K562 (cell line): ENCODE results near the gene PEX5L. TPM values are rescaled to one million over a fixed set of nuclear protein-coding genes. Genes with fewer than 3 reads are reported as not detected.

ENCODE experiments used
- ATAC-seq: fragments of 200-7000 bp; cut with Tn5 transposase; 3 replicates; pipeline ENCODE4 v1.9.1; 2020; ENCODE audit warnings: moderate library complexity
- BruUV-seq: library from RNA; stranded (reverse); fragments of 400-500 nt; replicated peaks from 2 replicates; lab custom pipeline; 2021; lab: Mats Ljungman, UMichigan
- CTCF ChIA-PET: fragments of 300-600 bp; formaldehyde crosslinking; extraction: SDS; loops from one replicate; lab custom pipeline; 2021; ENCODE audit warnings: low intra/inter-chr PET ratio; lab: Yijun Ruan, JAX
- POLR2A ChIA-PET: fragments of 300-600, 350-650 bp; sonication (Branson Sonifier 250); formaldehyde crosslinking; extraction: SDS; loops from one replicate; lab custom pipeline; 2021; ENCODE audit warnings: antibody characterized with exemption, inconsistent platforms; lab: Yijun Ruan, JAX
- DNase-seq, 4 experiments: peaks; one replicate each; pipeline versions ENCODE4 v3.0.0 to v3.0.0-alpha.2; 2011 to 2018; ENCODE audit warnings: low spot score in 3 of 4, mixed read lengths in 3 of 4; ENCODE audit errors: extremely low read depth in 1 of 4
- FAIRE-seq: peaks from 2 replicates; lab custom pipeline; 2011; peaks lifted over from hg19 to GRCh38; lab: Jason Lieb, UNC
- H2AFZ ChIP-seq: 2 replicates; pipeline ENCODE4 v1.6.0; 2011; ENCODE audit warnings: low read depth, low read length, control low read depth, inconsistent platforms
- H3K27ac ChIP-seq: fragments of 200-600 bp; 3 replicates; pipeline ENCODE4 v1.8.0; 2011; ENCODE audit warnings: low read depth, mild to moderate bottlenecking, control low read depth, inconsistent platforms, low read length, moderate library complexity, mixed read lengths; ENCODE audit errors: extremely low read depth
- H3K27me3 ChIP-seq, 2 experiments: fragments of 300-600 bp in 1 of 2; 2 replicates in 1 of 2; 3 replicates in 1 of 2; pipeline versions ENCODE4 v1.6.0 to v1.8.0; 2011; ENCODE audit warnings: inconsistent platforms in 2 of 2, low read length in 2 of 2, mild to moderate bottlenecking in 1 of 2, mixed read lengths in 1 of 2, moderate library complexity in 1 of 2; ENCODE audit not compliant: control insufficient read depth in 2 of 2, insufficient read depth in 2 of 2
- H3K36me3 ChIP-seq: fragments of 300-600 bp; 3 replicates; pipeline ENCODE4 v1.8.0; 2011; ENCODE audit warnings: mild to moderate bottlenecking, low read length, inconsistent platforms; ENCODE audit not compliant: control insufficient read depth, insufficient read depth
- H3K4me1 ChIP-seq, 2 experiments: fragments of 200-600 bp in 1 of 2; replicated peaks in 1 of 2; 2 replicates in 1 of 2; 3 replicates in 1 of 2; pipeline versions ENCODE4 v1.5.1 to v1.8.0; 2011; ENCODE audit warnings: inconsistent platforms in 2 of 2, low read length in 2 of 2, mild to moderate bottlenecking in 1 of 2, mixed read lengths in 1 of 2, moderate library complexity in 1 of 2; ENCODE audit not compliant: control insufficient read depth in 2 of 2, insufficient read depth in 2 of 2
- H3K4me2 ChIP-seq: 2 replicates; pipeline ENCODE4 v1.6.1; 2011; ENCODE audit warnings: low read length, control low read depth, inconsistent platforms, mixed read lengths; ENCODE audit not compliant: insufficient read depth
- H3K4me3 ChIP-seq: fragments of 200-600 bp; sonication (generic), shearing (Covaris generic); 2 replicates; pipeline ENCODE4 v1.5.1; 2016; ENCODE audit warnings: control low read depth, inconsistent platforms
- H3K79me2 ChIP-seq: fragments of 200-600 bp; 3 replicates; pipeline ENCODE4 v1.8.0; 2011; ENCODE audit warnings: low read length, inconsistent platforms; ENCODE audit not compliant: control insufficient read depth, insufficient read depth
- H3K9ac ChIP-seq, 2 experiments: 2 replicates each; pipeline versions ENCODE4 v1.6.0 to v1.6.1; 2011; ENCODE audit warnings: low read depth in 2 of 2, low read length in 2 of 2, control low read depth in 1 of 2, inconsistent platforms in 1 of 2, mild to moderate bottlenecking in 1 of 2, mixed read lengths in 1 of 2; ENCODE audit not compliant: insufficient read depth in 1 of 2
- H3K9me1 ChIP-seq: one replicate; pipeline ENCODE4 v1.6.0; 2011; ENCODE audit warnings: inconsistent platforms, mild to moderate bottlenecking, low read length, moderate library complexity; ENCODE audit not compliant: control insufficient read depth, insufficient read depth
- H3K9me3 ChIP-seq: replicated peaks from 2 replicates; pipeline ENCODE4 v1.5.1; 2011; ENCODE audit warnings: low read depth, low read length, inconsistent platforms; ENCODE audit not compliant: control insufficient read depth, insufficient read depth
- H4K20me1 ChIP-seq: replicated peaks from 2 replicates; pipeline ENCODE4 v1.6.1; 2011; ENCODE audit warnings: low read length, inconsistent platforms, mixed read lengths; ENCODE audit not compliant: control insufficient read depth, insufficient read depth
- ASH1L ChIP-seq: fragments of 450-650 bp; IDR thresholded peaks from 2 replicates; pipeline ENCODE4 v1.6.1; 2018; ENCODE audit warnings: borderline replicate concordance, mild to moderate bottlenecking, low read depth; ENCODE audit not compliant: partially characterized antibody
- BACH1 ChIP-seq: fragments of 200-800 bp; sonication (Bioruptor generic); IDR thresholded peaks from 2 replicates; pipeline ENCODE4 v1.6.1; 2016; ENCODE audit warnings: missing genetic modification characterization, missing compliant biosample characterization
- CSDE1 ChIP-seq, 2 experiments: fragments of 450-650 bp; IDR thresholded peaks; 2 replicates each; pipeline ENCODE4 v1.6.1; 2016; ENCODE audit warnings: mild to moderate bottlenecking in 1 of 2
- FOXA1 ChIP-seq: fragments of 450-650 bp; IDR thresholded peaks from 2 replicates; pipeline ENCODE4 v1.6.1; 2016; ENCODE audit warnings: mild to moderate bottlenecking, borderline replicate concordance
- LARP7 ChIP-seq: fragments of 450-650 bp; IDR thresholded peaks from 2 replicates; pipeline ENCODE4 v1.6.1; 2016
- LCOR ChIP-seq: sonication (generic); formaldehyde crosslinking; IDR thresholded peaks from 2 replicates; pipeline ENCODE4 v1.8.0; 2022; ENCODE audit warnings: mild to moderate bottlenecking, missing genetic modification reagents
- SAFB ChIP-seq: fragments of 200-400 bp; formaldehyde crosslinking; IDR thresholded peaks from 2 replicates; pipeline ENCODE4 v1.6.1; 2017; ENCODE audit warnings: low read depth, low read length, borderline replicate concordance
- SIRT6 ChIP-seq: IDR thresholded peaks from one replicate; pipeline ENCODE4 v1.6.1; 2012; ENCODE audit warnings: low read depth, mild to moderate bottlenecking, control low read depth, inconsistent platforms, low read length, moderate library complexity
- TFAM ChIP-seq: fragments of 250-450 bp; sonication (Bioruptor Pico); conservative IDR thresholded peaks from 2 replicates; pipeline ENCODE4 v1.5.0; 2021; ENCODE audit warnings: mild to moderate bottlenecking, moderate library complexity
- THAP12 ChIP-seq: fragments of 250-450 bp; sonication (Bioruptor Pico); IDR thresholded peaks from 2 replicates; pipeline ENCODE4 v1.9.0; 2021; ENCODE audit warnings: mild to moderate bottlenecking, inconsistent platforms
- ZBTB33 ChIP-seq: sonication (generic); formaldehyde crosslinking; IDR thresholded peaks from 2 replicates; pipeline ENCODE4 v1.8.1; 2023; ENCODE audit warnings: mild to moderate bottlenecking, missing genetic modification reagents
- ZKSCAN1 ChIP-seq: fragments of 150-350 bp; IDR thresholded peaks from 2 replicates; pipeline ENCODE4 v1.6.1; 2016; ENCODE audit warnings: low read depth, low read length
- ZNF668 ChIP-seq: fragments of 250-450 bp; sonication (Bioruptor Pico); IDR thresholded peaks from 2 replicates; pipeline ENCODE4 v1.8.0; 2022; ENCODE audit warnings: mild to moderate bottlenecking, inconsistent platforms
- WGBS: fragments of 100-300 bp; shearing (Covaris generic); methylation state at CpG from one replicate; pipeline ENCODE4 v1.1.6; 2016; ENCODE audit warnings: low coverage, mixed read lengths; ENCODE audit not compliant: insufficient coverage; ENCODE audit errors: missing lambda C conversion rate; 5-methylcytosine and 5-hydroxymethylcytosine counted together
- in situ Hi-C: fragments of 300-500 bp; cut with MboI; formaldehyde crosslinking; loops from 4 replicates; pipeline ENCODE4 v1.15.0; 2018; ENCODE audit warnings: inconsistent platforms, mixed read lengths
- intact Hi-C: fragments of 100-400 bp; cut with micrococcal nuclease; formaldehyde crosslinking; loops from 2 replicates; pipeline ENCODE4 v1.14.2; 2022
- polyA plus RNA-seq, 8 experiments: library from polyadenylated mRNA; depleted of rRNA in 4 of 8; stranded (reverse) in 5 of 8; unstranded in 3 of 8; fragments of >200 nt; fragmentation: Nextera tagmentation in 2 of 8; fragmentation: Illumina TruSeq in 1 of 8; extraction: Ambion mirVana in 2 of 8; extraction: Trizol in 1 of 8; gene quantifications; 2 replicates each; pipeline versions ENCODE4 v1.2.1 to v1.2.3, GENCODE V29; 2011 to 2014; ENCODE audit warnings: inconsistent platforms in 1 of 8, missing spikeins in 1 of 8
- total RNA-seq, 7 experiments: library from RNA; depleted of rRNA in 6 of 7; stranded (reverse); fragments of >200 nt in 6 of 7; fragmentation: Illumina TruSeq in 2 of 7; extraction: Trizol in 2 of 7; gene quantifications; 2 replicates each; pipeline versions ENCODE4 v1.2.1 to v1.2.3, GENCODE V29; 2011 to 2021; ENCODE audit warnings: low replicate concordance in 1 of 7
- TF ChIP-seq, protein P1 (sequence below): conservative IDR thresholded peaks from 2 replicates; pipeline ENCODE4 v1.6.1; 2011; ENCODE audit warnings: low read depth, mild to moderate bottlenecking, low read length; ENCODE audit not compliant: control insufficient read depth

Gene PEX5L
- total and polyA plus RNA-seq, 9 of the 15 experiments (the other 6 are each of a cell fraction or from before 2014, with no cell fraction given): not detected

DNA sequence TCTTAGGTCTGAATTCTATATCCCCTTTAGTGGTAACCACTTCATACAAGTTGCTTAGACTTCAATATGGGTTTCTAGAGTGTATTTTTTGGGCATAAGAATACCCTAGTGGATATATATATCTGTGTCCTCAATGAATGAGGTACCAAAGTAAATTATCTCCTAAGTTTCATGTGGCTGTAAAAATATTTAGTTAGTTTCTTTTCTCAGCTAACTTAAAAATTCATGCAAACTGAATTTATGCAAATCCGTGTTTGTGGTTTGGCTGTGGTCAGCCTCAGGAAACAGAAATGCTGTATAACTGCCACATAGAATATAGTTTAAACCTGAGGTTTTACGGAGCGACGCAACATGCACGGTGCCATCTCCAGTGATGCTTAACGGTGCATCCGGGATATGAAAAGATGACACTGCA is 80.3 kb downstream of the PEX5L start:
- no peaks in the 10 kb centered on the region for H3K9me3 ChIP-seq
- H3K79me2 ChIP-seq: no peaks in the 10 kb centered on the region
- in situ Hi-C loops: no loop called here
- no peak overlapping the region for H2AFZ ChIP-seq
- H3K4me1 ChIP-seq: no peaks in the 10 kb centered on the region
- no peak overlapping the region for H3K9ac ChIP-seq
- FAIRE-seq: no peak
- CTCF ChIA-PET: no interaction called here
- no peak overlapping the region for H3K4me2 ChIP-seq
- BruUV-seq: no TSS peak
- POLR2A ChIA-PET: no interaction called here
- H3K4me3 ChIP-seq: no peak overlapping the region
- no peaks in the 10 kb centered on the region for H3K9me1 ChIP-seq
- no peaks in the 10 kb centered on the region for H4K20me1 ChIP-seq
- no peak for DNase-seq
- H3K36me3 ChIP-seq: no peaks in the 10 kb centered on the region
- no peak overlapping the region for H3K27ac ChIP-seq
- no peaks in the 10 kb centered on the region for H3K27me3 ChIP-seq
- ATAC-seq: no peak
- intact Hi-C loops: no loop called here
- TF ChIP-seq FOXA1: no peak
- TF ChIP-seq ASH1L: no peak
- TF ChIP-seq SAFB: no peak
- no peak for TF ChIP-seq LARP7
- TF ChIP-seq LCOR (CRISPR knock-in tag): no peak
- TF ChIP-seq, protein P1, sequence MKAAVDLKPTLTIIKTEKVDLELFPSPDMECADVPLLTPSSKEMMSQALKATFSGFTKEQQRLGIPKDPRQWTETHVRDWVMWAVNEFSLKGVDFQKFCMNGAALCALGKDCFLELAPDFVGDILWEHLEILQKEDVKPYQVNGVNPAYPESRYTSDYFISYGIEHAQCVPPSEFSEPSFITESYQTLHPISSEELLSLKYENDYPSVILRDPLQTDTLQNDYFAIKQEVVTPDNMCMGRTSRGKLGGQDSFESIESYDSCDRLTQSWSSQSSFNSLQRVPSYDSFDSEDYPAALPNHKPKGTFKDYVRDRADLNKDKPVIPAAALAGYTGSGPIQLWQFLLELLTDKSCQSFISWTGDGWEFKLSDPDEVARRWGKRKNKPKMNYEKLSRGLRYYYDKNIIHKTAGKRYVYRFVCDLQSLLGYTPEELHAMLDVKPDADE: no peak
- no peak for TF ChIP-seq ZNF668
- TF ChIP-seq ZKSCAN1: no peak
- no peak for TF ChIP-seq ZBTB33 (CRISPR knock-in tag)
- no peak for TF ChIP-seq SIRT6
- TF ChIP-seq CSDE1 (IDR thresholded peaks at IDR 0.05): no peak
- no peak for TF ChIP-seq BACH1
- TF ChIP-seq TFAM: no peak
- TF ChIP-seq THAP12: no peak
- under 1% methylated on average over 7 of the region's 7 CpGs for WGBS
